GM10248 (cell line): ENCODE data around the gene ISYNA1.

Source experiments
- CTCF ChIA-PET: fragments of 300-600 bp; sonication (Branson Sonifier 250); formaldehyde crosslinking; extraction: SDS; loops from one replicate; lab custom pipeline; 2021; ENCODE audit warnings: antibody characterized with exemption; lab: Yijun Ruan, JAX
- POLR2A ChIA-PET: fragments of 350-650 bp; sonication (Branson Sonifier 250); formaldehyde crosslinking; extraction: SDS; loops from one replicate; lab custom pipeline; 2020; ENCODE audit warnings: antibody characterized with exemption; lab: Yijun Ruan, JAX
- DNase-seq: peaks from one replicate; pipeline ENCODE4 v3.0.0; 2012; ENCODE audit errors: extremely low spot score
- CTCF ChIP-seq: IDR thresholded peaks from 2 replicates; pipeline ENCODE4 v1.5.1; 2012; ENCODE audit warnings: mild to moderate bottlenecking, low read depth; ENCODE audit errors: extremely low read depth, missing control alignments, control extremely low read depth

The ISYNA1 gene

GRCh38 chr19:18384775-18385174, 53.2 kb downstream of the ISYNA1 start:
- POLR2A ChIA-PET = no interaction called here
- TF ChIP-seq CTCF = no peak
- CTCF ChIA-PET = interaction anchor here (23.3 kb wide), 1 partner anchor 32 kb away, joined by 380 read pairs; the partner anchor contains the start of gene SSBP4
- DNase-seq = no peak
